Left lobe of liver (tissue), 2 donors: ENCODE measurements around the gene NCOA7. TPM values are rescaled to one million over a fixed set of nuclear protein-coding genes. Genes with fewer than 3 reads are reported as not detected.
A peak's percentile ranks its signal among the peaks of the same experiment; 100 is the strongest.

Source experiments
- ATAC-seq: fragments of 200-7000 bp; cut with Tn5 transposase; one replicate; pipeline ENCODE4 v1.9.1; 2020; ENCODE audit warnings: mild to moderate bottlenecking, moderate library complexity
- DNase-seq: peaks from one replicate; pipeline ENCODE4 v3.0.0-alpha.2; 2020; ENCODE audit warnings: low spot score
- total RNA-seq: library from RNA; stranded (reverse); gene quantifications from one replicate; pipeline ENCODE4 v1.2.1, GENCODE V29; 2021
- donor health status: DM: no; HTN: no; CAD: no; lungs with moderate emphysema.
- donor health status: DM: no; HTN: yes; CAD: no.

Gene NCOA7
- total RNA-seq, result 12.4 TPM

DNA sequence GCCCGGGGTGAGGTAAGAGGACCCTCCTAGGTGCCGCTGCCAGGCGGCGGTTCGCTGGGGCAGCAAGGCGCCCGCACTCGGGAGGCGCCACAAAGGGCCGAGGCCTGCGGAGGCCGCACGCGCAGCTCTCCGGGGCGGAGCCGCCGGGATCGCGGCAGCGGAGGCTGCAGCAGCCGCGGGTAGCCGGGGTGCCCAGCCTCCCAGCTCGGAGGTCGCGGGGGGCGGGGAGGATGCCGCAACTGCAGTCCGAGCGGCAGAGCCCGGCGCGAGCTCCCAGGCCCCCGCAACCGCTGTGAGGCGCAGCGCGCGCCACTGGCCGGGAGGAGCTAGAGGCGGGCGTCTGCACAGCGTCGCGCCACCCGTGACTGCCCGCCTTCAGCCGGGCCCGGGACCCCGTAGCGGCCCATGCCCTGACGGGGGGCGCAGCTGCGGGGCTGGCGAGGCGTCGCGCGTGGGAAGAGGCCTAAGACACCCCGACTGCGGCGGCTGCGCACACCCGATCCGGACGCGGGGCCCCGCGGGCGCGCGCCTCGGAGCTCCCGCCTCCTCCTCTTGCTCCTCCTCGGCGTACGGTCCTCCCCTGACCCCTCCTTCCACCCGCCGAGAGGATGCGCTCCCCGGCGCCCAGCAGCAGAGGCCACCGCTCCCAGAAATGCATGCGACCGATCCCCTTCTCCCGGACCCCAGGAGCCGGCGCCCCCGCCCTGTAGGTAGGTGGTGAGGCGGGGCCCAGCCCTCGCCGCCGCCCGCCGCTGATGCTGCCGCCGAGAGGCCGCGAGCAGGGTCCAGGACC is at the start of gene NCOA7:
Gene NCOA7 (plus strand): TSS at position 603 of the 793 bp plus-strand sequence. CDS start 24,395 bp downstream, outside the sequence.
- DNase-seq, result peak; percentile 85

GRCh38 chr6:125741336-125741735 is 49.4 kb upstream of the NCOA7 start:
- DNase-seq, result no peak
- ATAC-seq, result no peak

More for the DNA sequence above, at the start of gene NCOA7:
- peak; percentile 92 for ATAC-seq

- ATAC-seq, result no peak
- no peak for DNase-seq
Observed at GRCh38 chr6:125742024-125742423, 48.7 kb upstream of the NCOA7 start.

- ATAC-seq, result peak; percentile 29
Observed at GRCh38 chr6:125742464-125743120, 48.2 kb upstream of the NCOA7 start.

GRCh38 chr6:125743604-125744003 is 47.2 kb upstream of the NCOA7 start:
- DNase-seq (no peak), ATAC-seq (no peak)

More at GRCh38 chr6:125742464-125743120, 48.2 kb upstream of the NCOA7 start:
- DNase-seq, result no peak

GRCh38 chr6:125745281-125746018 is 45.3 kb upstream of the NCOA7 start:
- DNase-seq (peak; percentile 48), ATAC-seq (no peak)

DNA sequence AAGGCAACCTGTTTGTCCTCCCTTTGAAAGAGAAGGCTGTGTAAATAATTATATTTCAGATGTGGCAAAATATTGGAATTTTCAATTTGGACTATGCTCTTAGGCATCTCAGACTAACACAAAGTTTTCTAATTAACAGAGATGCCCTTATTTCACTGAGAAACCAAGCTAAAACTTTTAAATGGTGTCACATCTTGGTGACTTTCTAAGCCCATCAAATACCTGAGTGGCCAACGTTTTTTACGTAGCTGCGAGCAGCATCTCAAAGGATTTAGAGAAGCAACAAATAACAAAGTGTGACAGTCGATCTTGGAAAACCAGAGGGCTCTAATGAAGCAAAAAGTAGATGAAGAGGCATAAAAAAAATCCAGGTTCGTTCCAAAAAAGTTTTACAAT is 44.7 kb upstream of the NCOA7 start:
- ATAC-seq (no peak), DNase-seq (no peak)

DNA sequence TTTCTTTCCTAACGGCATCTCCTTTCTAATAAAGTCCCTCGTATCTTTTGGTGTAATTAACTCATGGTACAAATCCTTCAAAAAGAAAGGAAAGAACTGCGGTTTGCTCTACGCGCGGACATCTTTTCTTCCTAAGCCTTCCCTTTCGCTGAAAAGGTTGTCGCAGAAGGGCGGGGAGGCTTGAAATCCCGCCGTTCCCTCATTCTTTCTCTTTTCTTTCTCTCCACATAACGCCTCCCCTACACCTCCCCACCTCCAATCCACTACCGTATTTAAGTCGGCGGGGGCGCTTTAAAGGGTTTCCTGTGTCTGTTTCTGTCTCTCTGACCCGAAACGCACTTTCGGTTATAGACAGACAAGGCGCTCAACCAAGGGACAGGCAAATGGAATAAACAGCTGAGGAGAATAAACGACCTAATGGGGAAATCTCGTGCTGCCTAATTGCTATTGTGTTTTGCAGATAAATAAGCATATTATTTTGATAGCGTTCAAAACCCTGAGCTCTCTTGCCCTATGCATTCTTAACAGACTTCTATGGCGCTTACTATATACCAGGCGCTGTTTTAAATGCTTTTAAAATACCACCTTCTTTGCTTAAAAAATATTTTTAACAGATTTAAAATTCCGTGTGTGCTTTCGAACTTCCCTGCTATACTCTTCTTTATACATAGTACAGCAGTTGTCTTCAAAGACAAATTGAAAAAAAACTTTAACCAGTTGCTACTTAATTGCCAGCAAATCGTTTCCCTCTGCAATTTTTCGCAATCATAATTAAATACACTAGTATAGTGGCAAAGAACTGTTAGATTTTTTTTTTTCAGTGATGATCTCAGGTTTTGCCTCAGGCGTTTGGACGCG is 43.8 kb upstream of the NCOA7 start:
- ATAC-seq (peak; percentile 42), DNase-seq (peak; percentile 87)

DNA sequence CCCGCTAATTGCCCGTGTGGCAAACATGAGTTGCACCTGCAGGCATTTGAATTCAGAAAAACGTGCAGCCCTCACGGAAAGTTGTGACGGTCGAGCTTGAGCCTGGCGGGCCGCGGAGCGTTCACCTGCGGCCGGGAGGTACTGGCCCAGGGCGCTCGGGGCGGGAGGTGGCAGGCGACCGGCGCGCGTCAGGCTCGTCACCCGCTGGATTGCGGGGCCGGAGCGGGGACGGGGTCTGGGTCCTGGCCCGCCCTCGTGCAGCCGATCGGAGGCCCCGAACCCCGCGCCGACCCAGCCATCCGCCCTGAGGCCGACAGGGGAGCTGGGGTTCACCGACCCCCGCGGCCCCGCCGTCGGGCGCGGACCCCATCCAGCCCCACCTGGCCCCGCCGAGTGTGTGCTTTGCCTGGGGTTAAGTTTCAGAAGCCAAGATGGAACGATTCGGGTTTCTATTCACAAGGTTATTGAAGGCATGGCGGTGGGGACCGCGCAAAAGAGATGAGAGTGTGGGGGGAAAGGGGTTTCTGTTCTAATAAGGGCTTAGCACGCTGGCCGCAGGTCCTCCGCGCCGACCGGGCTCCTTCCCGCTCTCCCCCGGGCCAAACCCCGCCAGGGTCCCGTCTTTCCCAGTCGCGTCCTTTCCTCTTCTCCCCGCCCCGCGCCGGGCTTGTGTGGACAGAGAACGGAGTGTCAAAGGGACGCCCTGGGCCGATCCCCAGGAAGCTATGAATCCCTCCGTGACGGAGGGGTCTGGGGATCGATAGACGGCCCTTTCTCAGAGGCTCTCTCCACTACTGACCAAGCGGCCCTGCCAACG is 43.0 kb upstream of the NCOA7 start:
- ATAC-seq (peak; percentile 37), DNase-seq (peak; percentile 73)

GRCh38 chr6:125748406-125749172 is 42.2 kb upstream of the NCOA7 start:
- ATAC-seq, result peak; percentile 17
- DNase-seq, result no peak

DNA sequence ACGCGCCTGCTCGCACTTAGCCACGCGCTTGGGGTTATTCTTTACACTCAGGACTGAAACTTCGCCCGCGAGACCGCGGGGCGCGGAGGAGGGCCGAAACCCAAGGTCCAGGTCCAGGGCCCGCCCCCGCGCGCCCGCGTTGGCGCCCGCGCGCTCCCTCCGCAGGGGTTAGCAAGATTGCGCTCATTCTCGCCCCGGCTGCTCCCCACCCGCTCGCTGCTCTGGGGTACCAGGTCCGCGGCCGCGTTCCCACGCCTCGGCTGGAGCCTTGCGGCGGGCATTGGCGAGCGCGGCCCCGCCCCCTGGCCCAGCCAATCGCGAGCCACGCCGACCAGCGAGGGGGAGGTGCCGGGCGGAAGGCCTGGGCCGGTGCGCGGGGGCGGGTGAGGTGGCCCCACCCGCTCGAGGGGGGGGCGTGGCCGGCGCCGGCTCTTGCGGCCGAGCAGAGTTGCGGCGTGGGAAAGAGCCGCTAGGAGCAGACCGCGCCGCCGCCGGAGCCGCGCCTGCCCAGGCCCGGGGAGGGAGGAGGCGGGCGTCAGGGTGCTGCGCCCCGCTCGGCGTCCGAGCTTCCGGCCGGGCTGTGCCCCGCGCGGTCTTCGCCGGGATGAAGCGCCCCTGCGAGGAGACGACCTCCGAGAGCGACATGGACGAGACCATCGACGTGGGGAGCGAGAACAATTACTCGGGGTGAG is 41.4 kb upstream of the NCOA7 start, which contains the start of gene HEY2:
Gene HEY2 (plus strand): TSS at position 460 of the 692 bp plus-strand sequence. CDS start 145 bp downstream, at position 605.
- ATAC-seq (peak; percentile 79), DNase-seq (peak; percentile 99)

DNA sequence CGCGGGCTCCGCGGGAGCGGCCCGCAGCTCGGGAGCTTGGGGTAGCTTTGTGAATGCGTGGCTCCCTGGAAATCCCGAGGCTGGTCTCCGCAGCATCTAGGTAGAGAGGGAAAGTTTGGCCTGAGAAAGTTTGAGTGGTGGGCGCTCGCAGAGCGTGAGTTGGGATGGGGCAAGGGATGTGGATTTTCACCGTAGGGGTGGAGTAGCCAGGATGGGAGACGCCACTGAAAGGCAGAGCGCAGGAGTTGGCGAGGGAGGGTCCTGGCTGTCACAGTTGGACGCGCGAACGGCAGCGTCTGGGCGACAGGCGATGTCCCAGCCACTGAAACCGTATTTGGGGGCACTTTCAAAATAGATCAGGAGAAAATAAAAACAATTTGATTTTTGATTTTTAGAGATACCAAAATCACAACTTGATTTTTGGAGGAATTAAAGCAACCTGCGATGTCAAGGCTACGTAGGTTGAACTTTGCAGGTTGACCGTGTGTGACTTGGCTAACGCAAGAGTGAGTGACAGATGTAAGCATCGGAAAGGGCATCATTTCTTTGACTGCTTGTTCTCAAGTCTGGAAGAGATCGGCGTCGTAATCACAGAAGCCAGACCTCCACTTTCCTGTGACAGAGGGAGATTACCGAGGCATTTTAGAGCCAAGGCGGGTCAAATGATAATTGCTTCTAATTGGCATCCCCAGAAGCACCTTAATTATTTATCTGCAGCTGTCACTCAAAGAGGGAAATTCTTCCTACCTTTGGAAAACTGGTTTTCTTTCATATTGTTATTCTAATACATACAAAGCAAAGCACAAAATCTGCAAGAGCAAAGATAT is 40.7 kb upstream of the NCOA7 start:
- ATAC-seq (peak; percentile 7), DNase-seq (peak; percentile 57)

GRCh38 chr6:125750692-125751333 is 39.9 kb upstream of the NCOA7 start:
- DNase-seq (no peak), ATAC-seq (no peak)

- no peak for DNase-seq
- no peak for ATAC-seq
Observed at GRCh38 chr6:125751334-125751916, 39.3 kb upstream of the NCOA7 start.

DNA sequence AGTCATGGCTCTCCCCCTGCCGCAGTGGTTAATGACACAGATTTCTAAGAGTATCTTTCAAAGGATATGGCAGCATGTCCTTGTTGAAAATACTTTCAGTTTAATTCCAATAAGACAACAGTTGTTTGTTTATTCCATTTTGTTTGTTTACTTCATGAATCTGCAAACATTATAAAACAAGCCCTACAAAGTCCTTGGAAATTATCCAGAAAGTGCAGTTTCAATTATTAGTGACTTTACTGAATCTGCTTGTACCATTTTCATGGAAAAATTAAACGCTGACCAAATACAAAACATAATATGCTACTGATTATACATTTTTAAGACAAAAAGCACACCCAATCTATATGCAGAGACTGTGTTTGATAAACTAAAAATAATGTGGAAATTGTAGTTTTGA is 38.0 kb upstream of the NCOA7 start:
- ATAC-seq, result no peak
- no peak for DNase-seq

DNA sequence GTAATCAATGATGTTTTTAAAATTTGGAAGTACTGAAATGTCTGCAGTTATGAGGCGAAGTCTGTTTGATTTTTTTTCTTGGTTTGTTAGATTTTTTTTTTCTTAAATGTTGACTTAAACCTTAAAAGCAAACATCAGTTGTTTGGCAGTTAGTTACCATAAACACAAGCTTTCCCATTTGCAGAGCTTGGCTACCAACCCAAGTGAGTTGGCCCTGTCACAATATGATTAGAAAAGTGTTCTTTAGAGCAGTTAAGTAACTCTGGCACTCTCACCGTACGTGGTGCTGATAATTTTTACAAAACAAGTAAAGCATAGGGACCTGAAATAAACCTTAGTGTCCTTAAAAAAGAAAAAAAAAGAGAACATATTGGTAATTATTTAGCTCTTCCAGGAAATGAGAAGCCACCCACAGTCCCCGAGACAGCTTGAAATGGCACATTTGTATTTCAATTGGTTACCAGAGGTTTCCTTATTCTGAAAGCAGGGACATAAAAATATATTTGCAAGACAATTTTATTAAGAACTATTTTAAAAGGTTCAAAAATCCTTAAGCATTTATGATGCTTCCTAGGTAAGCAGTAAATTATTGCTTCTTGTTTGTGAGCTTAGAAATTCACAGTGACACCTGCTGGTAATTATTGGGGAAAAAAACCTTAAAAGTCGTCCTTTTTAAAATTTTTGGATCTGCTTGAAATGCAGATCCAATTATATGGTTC is 37.4 kb upstream of the NCOA7 start:
- DNase-seq (peak; percentile 78), ATAC-seq (peak; percentile 10)
